Coronary artery (tissue), 2 donors: ENCODE measurements around the gene LIAS.
"Not testable (repeated sequence)": the region's sequence is repeated elsewhere in the genome, so short reads cannot be mapped to it uniquely, and the experiment has no call there.

Experiments
- DNase-seq: peaks from one replicate; pipeline ENCODE4 v3.0.0-alpha.2; 2017; ENCODE audit warnings: low spot score
- H3K27ac ChIP-seq, 2 donors: fragments of 200-600 bp; sonication (generic); one replicate each; pipeline ENCODE4 v1.5.1; 2016 to 2019
- H3K4me3 ChIP-seq: fragments of 200-600 bp; sonication (generic); 2 replicates; pipeline ENCODE4 v1.5.1; 2016; ENCODE audit warnings: mild to moderate bottlenecking, moderate library complexity
- CTCF ChIP-seq: fragments of 200-600 bp; sonication (generic); IDR thresholded peaks from one replicate; pipeline ENCODE4 v1.5.1; 2019; ENCODE audit warnings: antibody characterized with exemption

The LIAS gene

GRCh38 chr4:39453738-39454137, 5.1 kb upstream of the LIAS start:
- Histone ChIP-seq H3K4me3 (no peak overlapping the region), H3K27ac (no peak overlapping the region)
- TF ChIP-seq CTCF, result no peak
- no peak for DNase-seq

- Histone ChIP-seq H3K27ac (no peak overlapping the region), H3K4me3 (no peak overlapping the region)
- no peak for TF ChIP-seq CTCF
- DNase-seq, result no peak
Measured at GRCh38 chr4:39455486-39455885, 3.4 kb upstream of the LIAS start.

- H3K27ac ChIP-seq, result peak overlapping the region; percentile 91 to 99
- H3K4me3 ChIP-seq, result peak overlapping the region; percentile 89
- no peak for TF ChIP-seq CTCF
- no peak for DNase-seq
Measured at GRCh38 chr4:39456946-39457763, 1.7 kb upstream of the LIAS start.

GRCh38 chr4:39458161-39458504, 723 bp upstream of the LIAS start:
- H3K4me3 ChIP-seq, result peak overlapping the region; percentile 89
- not testable (repeated sequence) for DNase-seq

GRCh38 chr4:39464886-39465501, 6.1 kb downstream of the LIAS start:
- TF ChIP-seq CTCF, result no peak
- no peak overlapping the region for H3K27ac ChIP-seq
- DNase-seq, result no peak
- no peak overlapping the region for H3K4me3 ChIP-seq

More at GRCh38 chr4:39458161-39458504, 723 bp upstream of the LIAS start:
- H3K27ac ChIP-seq, result peak overlapping the region; percentile 91 to 99

- no peak for DNase-seq
- H3K4me3 ChIP-seq, result no peak overlapping the region
- H3K27ac ChIP-seq, result no peak overlapping the region
- no peak for TF ChIP-seq CTCF
Measured at GRCh38 chr4:39466747-39467146, 7.9 kb downstream of the LIAS start.

- no peak for TF ChIP-seq CTCF
Measured at GRCh38 chr4:39467464-39467863, 8.6 kb downstream of the LIAS start.

More at GRCh38 chr4:39467464-39467863, 8.6 kb downstream of the LIAS start:
- DNase-seq, result no peak
- no peak overlapping the region for H3K27ac ChIP-seq
- no peak overlapping the region for H3K4me3 ChIP-seq
